ENCODE results near the gene LRRC43.
A peak's percentile ranks its signal among the peaks of the same experiment; 100 is the strongest.

Gene LRRC43

GRCh38 chr12:122206976-122207375 is 24.1 kb downstream of the LRRC43 start:
- Histone ChIP-seq H3K27ac (no peak overlapping the region), H3K4me1 (peaks cover 0 to 27% (median 20%) of the 10 kb centered on the region in 4 donors), H3K9me3 (no peaks in the 10 kb centered on the region), H3K4me3 (no peak overlapping the region), H3K36me3 (peaks cover 43 to 57% (median 47%) of the 10 kb centered on the region in 3 donors), H3K27me3 (peaks cover 2 to 35% of the 10 kb centered on the region in 2 donors)
- TF ChIP-seq CTCF (IDR thresholded peaks at IDR 0.05), result no peak
- intact Hi-C loops (cut with DNase I; ENCODE audit: low total_unique reads), result no loop called here
- peak in 1 of 2 donors; percentile 55 for DNase-seq

- H3K9me3 ChIP-seq, result no peaks in the 10 kb centered on the region
- H3K4me1 ChIP-seq, result peaks cover 0 to 27% (median 20%) of the 10 kb centered on the region in 4 donors
- H3K27me3 ChIP-seq, result peaks cover 2 to 31% of the 10 kb centered on the region in 2 donors
- TF ChIP-seq CTCF (IDR thresholded peaks at IDR 0.05), result no peak
- DNase-seq, result no peak
- peaks cover 47 to 61% (median 51%) of the 10 kb centered on the region in 3 donors for H3K36me3 ChIP-seq
- H3K4me3 ChIP-seq, result no peak overlapping the region
- intact Hi-C loops (cut with DNase I; ENCODE audit: low total_unique reads), result no loop called here
- H3K27ac ChIP-seq, result no peak overlapping the region
Measured at GRCh38 chr12:122207391-122207790, 24.5 kb downstream of the LRRC43 start.

GRCh38 chr12:122208073-122208820 is 25.3 kb downstream of the LRRC43 start:
- Histone ChIP-seq H3K4me3 (no peak overlapping the region), H3K9me3 (no peaks in the 10 kb centered on the region), H3K27me3 (peaks cover 2 to 22% of the 10 kb centered on the region in 2 donors), H3K27ac (no peak overlapping the region), H3K4me1 (peaks cover 0 to 20% (median 15%) of the 10 kb centered on the region in 4 donors), H3K36me3 (peaks cover 54 to 69% (median 59%) of the 10 kb centered on the region in 3 donors)
- DNase-seq, result no peak
- intact Hi-C loops (cut with DNase I; ENCODE audit: low total_unique reads), result no loop called here
- TF ChIP-seq CTCF (IDR thresholded peaks at IDR 0.05), result no peak

- intact Hi-C loops (cut with DNase I; ENCODE audit: low total_unique reads), result no loop called here
- DNase-seq, result no peak
- H3K4me3 ChIP-seq, result no peak overlapping the region
Measured at GRCh38 chr12:122215771-122216170, 32.8 kb downstream of the LRRC43 start.

GRCh38 chr12:122216445-122216844 is 33.5 kb downstream of the LRRC43 start:
- H3K27ac ChIP-seq, result no peak overlapping the region
- intact Hi-C loops (cut with DNase I; ENCODE audit: low total_unique reads), result no loop called here
- no peaks in the 10 kb centered on the region for H3K27me3 ChIP-seq
- H3K36me3 ChIP-seq, result peaks cover 79 to 99% (median 95%) of the 10 kb centered on the region in 3 donors
- no peak for TF ChIP-seq CTCF (IDR thresholded peaks at IDR 0.05)
- no peaks in the 10 kb centered on the region for H3K9me3 ChIP-seq
- DNase-seq, result no peak
- no peak overlapping the region for H3K4me3 ChIP-seq
- H3K4me1 ChIP-seq, result no peaks in the 10 kb centered on the region

More at GRCh38 chr12:122215771-122216170, 32.8 kb downstream of the LRRC43 start:
- TF ChIP-seq CTCF (IDR thresholded peaks at IDR 0.05), result no peak
- Histone ChIP-seq H3K9me3 (no peaks in the 10 kb centered on the region), H3K27me3 (no peaks in the 10 kb centered on the region), H3K27ac (no peak overlapping the region), H3K4me1 (no peaks in the 10 kb centered on the region), H3K36me3 (peaks cover 83 to 99% (median 94%) of the 10 kb centered on the region in 3 donors)

Data from tibial artery (tissue), 4 donors.